CD4-positive, alpha-beta T cell treated with Interleukin-2 at 100 ng/mL for 4 hours (primary cell): ENCODE measurements around the gene SHROOM2.
"Not testable (repeated sequence)": the region's sequence is repeated elsewhere in the genome, so short reads cannot be mapped to it uniquely, and the experiment has no call there.

Experiments used
- DNase-seq: peaks from one replicate; pipeline ENCODE4 v3.0.0-alpha.2; 2020; ENCODE audit warnings: low spot score

Gene SHROOM2, protein sequence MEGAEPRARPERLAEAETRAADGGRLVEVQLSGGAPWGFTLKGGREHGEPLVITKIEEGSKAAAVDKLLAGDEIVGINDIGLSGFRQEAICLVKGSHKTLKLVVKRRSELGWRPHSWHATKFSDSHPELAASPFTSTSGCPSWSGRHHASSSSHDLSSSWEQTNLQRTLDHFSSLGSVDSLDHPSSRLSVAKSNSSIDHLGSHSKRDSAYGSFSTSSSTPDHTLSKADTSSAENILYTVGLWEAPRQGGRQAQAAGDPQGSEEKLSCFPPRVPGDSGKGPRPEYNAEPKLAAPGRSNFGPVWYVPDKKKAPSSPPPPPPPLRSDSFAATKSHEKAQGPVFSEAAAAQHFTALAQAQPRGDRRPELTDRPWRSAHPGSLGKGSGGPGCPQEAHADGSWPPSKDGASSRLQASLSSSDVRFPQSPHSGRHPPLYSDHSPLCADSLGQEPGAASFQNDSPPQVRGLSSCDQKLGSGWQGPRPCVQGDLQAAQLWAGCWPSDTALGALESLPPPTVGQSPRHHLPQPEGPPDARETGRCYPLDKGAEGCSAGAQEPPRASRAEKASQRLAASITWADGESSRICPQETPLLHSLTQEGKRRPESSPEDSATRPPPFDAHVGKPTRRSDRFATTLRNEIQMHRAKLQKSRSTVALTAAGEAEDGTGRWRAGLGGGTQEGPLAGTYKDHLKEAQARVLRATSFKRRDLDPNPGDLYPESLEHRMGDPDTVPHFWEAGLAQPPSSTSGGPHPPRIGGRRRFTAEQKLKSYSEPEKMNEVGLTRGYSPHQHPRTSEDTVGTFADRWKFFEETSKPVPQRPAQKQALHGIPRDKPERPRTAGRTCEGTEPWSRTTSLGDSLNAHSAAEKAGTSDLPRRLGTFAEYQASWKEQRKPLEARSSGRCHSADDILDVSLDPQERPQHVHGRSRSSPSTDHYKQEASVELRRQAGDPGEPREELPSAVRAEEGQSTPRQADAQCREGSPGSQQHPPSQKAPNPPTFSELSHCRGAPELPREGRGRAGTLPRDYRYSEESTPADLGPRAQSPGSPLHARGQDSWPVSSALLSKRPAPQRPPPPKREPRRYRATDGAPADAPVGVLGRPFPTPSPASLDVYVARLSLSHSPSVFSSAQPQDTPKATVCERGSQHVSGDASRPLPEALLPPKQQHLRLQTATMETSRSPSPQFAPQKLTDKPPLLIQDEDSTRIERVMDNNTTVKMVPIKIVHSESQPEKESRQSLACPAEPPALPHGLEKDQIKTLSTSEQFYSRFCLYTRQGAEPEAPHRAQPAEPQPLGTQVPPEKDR (N-terminal part only)

GRCh38 chrX:9785944-9786797, at the start of gene SHROOM2:
Gene SHROOM2 (plus strand): TSS chrX:9786429. CDS start chrX:9786546, 117 bp downstream.
- no peak for DNase-seq

- no peak for DNase-seq
Measured at GRCh38 chrX:9737363-9737762, 48.9 kb upstream of the SHROOM2 start.

DNA sequence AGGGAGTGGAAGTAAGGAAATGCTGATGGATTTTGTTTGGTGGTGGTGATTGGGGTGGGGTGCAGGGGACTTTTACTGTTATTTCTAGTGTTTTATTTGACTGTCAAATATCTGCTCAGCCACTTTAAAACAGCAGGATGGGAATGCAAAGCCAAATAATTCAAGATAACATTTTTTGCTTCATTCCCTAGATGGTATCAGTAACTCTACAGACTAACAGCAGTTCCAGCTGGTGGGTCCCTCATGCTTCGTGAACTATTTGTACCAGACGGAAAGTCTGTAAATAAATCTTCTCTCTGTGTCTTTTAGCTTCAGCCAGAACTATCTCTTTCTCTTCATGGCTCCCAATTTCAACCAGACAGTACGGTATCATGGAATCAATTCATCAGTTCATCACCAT, 48.1 kb upstream of the SHROOM2 start:
- DNase-seq, result no peak

GRCh38 chrX:9739130-9739529, 47.1 kb upstream of the SHROOM2 start:
- no peak for DNase-seq

- DNase-seq, result no peak
Measured at GRCh38 chrX:9745417-9746115, 40.7 kb upstream of the SHROOM2 start.

GRCh38 chrX:9746148-9746888, 39.9 kb upstream of the SHROOM2 start:
- no peak for DNase-seq

- no peak for DNase-seq
Measured at GRCh38 chrX:9747644-9748043, 38.6 kb upstream of the SHROOM2 start.

DNA sequence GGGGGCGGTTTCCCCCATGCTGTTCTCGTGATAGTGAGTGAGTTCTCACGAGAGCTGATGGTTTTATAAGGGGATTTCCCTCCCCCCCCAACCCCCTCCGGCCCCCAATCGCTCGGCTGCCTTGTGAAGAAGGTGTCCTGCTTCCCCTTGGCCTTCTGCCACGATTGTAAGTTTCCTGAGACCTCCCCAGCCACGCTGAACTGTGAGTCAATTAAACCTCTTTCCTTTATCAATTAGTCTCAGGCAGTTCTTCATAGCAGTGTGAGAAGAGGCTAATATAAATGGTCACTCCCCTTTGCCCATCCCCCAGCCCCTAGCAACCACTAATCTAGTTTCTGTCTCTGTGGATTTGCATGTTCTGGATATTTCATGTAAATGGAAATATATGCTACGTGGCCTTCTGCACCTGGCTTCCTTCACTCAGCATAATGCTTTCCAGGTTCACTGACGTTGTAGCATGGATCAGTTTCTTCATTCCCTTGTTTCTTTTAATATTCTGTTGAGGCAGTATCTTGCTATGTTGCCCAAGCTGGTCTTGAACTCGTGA, 37.0 kb upstream of the SHROOM2 start:
- DNase-seq, result no peak

GRCh38 chrX:9757366-9757765, 28.9 kb upstream of the SHROOM2 start:
- no peak for DNase-seq

DNA sequence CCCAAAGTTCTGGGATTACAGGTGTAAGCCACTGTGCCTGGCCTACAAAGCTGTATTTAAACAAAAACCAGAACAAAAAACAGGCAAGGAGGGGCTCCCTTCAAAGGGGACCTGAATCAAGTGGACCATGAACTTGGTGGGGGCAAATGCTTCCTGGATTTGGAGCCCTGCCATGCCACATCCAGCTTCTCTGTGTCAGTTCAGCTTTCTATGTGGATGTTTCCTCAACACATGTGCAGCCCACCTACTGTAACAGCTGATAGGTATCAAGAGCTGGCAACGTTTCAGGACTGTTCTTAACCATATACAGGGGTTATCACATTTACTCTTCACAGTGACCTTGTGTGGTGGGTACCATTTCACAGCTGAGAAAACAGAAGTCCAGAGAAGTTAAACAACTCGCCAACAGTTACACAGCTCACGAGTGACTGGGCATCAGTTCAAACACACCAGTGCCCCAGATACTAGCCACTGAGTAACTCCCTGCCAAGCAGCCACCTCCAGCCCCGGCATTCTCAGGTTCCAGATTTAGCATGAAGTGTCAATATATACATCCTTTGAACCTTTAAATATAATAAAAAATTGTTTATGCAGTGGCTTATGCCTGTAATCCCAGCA, 28.1 kb upstream of the SHROOM2 start:
- no peak for DNase-seq

DNA sequence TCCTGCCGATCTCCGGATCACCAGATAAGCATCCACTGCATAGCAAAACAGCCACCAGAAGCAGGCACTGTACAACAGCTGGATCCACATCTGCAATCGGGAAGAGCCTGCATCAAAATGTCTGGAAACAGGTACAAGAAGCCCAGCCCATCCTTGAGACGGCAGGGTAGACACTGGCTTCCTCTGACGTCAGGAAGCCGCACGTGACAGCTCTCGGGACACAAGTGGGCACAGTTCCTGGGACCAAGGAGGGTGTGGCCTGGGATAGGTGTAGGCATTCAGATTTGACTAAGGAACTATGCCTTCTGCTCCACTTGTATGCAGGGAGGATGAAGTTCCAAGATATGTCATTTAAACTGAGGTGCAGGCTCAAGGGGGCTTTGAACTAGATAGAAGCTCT, 26.9 kb upstream of the SHROOM2 start:
- no peak for DNase-seq

DNA sequence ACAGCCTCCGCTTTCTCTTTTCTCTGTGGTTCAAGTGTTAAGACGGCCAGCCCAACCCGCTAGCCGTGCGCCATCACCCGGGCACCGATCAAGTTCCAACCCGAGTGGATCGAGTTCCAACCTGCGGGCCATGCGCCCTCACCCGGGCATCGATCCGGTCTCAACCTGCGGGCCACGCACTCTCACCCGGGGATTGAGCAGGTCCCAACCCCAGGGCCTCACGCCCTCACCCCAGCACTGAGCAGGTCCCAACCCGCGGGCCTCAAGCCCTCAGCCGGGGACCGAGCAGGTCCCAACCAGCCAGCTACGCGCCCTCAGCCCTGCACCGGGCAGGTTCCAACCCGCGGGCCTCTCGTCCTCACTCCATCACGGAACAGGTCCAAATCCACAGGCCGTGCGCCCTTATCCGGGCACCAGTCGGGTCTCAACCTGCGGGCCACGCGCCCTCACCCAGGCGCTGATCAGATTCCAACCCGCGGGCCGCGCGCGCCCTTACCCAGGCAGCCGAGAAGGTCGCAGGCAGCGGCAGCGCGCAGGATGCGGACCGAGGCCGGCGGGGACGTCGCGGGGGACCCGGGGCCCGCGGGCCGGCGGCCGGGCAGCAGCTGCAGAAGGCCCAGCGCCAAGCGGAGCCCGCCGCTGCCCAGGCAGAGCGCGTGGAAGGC, 21.0 kb upstream of the SHROOM2 start:
- DNase-seq, result no peak

DNA sequence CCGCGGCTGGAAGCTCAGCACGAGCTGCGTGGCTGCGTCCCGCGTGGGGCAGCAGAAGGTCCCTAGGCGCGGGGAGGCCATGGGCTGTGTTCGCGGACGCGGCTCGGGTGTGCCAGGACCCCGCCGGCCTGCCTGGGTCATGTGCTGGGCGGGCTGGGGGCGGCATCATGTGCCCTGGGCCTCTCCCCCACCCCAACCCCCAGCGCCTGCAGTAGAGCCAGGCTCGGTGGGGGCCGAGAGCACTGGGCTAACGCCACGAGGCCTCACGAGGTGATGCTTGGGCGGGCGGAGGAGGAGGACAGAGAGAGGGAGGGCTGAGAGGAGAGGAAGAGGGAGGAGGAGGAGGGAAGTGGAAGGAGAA, 20.5 kb upstream of the SHROOM2 start, which contains the start of gene GPR143:
Gene GPR143 (minus strand): TSS at position 111 of the 361 bp plus-strand sequence. CDS start 30 bp downstream, at position 81.
- DNase-seq, result no peak

- no peak for DNase-seq
Measured at GRCh38 chrX:9767375-9767774, 18.9 kb upstream of the SHROOM2 start.

GRCh38 chrX:9768321-9768839, 17.8 kb upstream of the SHROOM2 start:
- DNase-seq, result not testable (repeated sequence)

DNA sequence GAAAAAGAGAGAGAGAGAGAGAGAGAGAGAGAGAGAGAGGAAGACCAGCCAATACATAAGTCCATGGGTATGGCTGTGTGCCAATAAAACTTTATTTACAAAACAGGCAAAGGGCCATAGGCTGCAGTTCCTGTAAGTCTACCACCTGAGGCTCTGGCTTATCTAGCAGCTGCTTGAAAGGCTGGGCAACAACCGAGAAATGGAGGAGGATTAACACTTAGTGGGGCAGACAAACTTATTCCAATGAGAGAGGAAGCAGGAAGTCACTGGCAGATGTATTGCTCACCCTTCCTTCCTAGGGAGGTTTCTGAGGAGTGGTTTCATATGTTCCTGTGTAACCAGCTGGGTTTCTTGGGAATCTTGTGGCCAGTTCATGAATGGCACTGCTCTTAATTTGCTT, 15.9 kb upstream of the SHROOM2 start:
- DNase-seq, result no peak

DNA sequence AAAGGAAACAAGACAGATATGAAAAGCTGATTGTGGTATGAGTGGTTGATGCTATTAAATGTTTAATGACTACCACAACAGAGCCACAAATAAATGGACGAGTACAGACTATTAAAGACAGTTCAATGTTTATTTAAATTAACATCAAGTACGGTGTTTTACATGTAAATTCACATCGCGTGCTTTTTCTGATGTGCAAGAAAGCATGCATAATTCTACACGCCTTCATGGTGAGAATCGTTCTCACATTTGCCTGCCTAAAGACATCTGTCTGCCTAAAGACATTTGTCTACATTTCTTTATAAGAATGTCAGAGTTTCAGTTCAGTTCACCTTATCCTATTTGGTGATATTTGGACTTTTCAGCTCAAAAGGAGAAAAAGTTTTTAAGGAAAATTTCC, 13.3 kb upstream of the SHROOM2 start:
- no peak for DNase-seq

DNA sequence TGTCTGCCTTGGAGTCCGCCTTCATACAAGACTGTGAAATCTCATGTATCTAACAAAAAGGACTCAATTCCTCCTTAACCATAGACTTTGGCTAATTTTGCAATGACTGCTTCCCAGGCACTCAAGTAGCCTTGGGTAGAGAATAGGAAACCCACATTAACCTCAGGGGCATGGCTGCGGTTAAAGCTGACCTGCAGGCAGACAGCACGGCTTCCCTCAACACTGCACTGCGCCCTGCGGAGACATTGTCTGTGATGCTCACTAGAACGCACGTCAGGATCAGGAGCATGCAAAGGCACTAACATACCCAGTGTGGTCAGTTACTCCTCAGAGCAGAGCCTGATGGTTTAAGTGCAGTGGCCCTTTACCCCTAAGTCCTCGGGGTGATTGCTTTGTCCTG, 10.3 kb upstream of the SHROOM2 start:
- DNase-seq, result no peak
